IMR-90 (cell line): ENCODE measurements around the gene KRT7. TPM values are rescaled to one million over a fixed set of nuclear protein-coding genes. Genes with fewer than 3 reads are reported as not detected.

Experiments used
- ATAC-seq: fragments of 200-7000 bp; cut with Tn5 transposase; 2 replicates; pipeline ENCODE4 v1.9.1; 2020; ENCODE audit warnings: low read depth, mild to moderate bottlenecking, moderate library complexity
- BruUV-seq: library from RNA; stranded (reverse); fragments of 400-500 nt; replicated peaks from 2 replicates; lab custom pipeline; 2021; lab: Mats Ljungman, UMichigan
- CTCF ChIA-PET: fragments of 300-600 bp; formaldehyde crosslinking; extraction: SDS; loops from one replicate; lab custom pipeline; 2021; ENCODE audit warnings: antibody characterized with exemption; lab: Yijun Ruan, JAX
- POLR2A ChIA-PET: fragments of 300-600 bp; sonication (Branson Sonifier 250); formaldehyde crosslinking; loops from one replicate; lab custom pipeline; 2022; ENCODE audit warnings: antibody characterized with exemption; ENCODE audit not compliant: unreplicated experiment; lab: Charles Lee
- DNase-seq: peaks from one replicate; pipeline ENCODE4 v3.0.0; 2013
- H2AFZ ChIP-seq: replicated peaks from 2 replicates; pipeline ENCODE3; 2013; ENCODE audit warnings: low read length, mild to moderate bottlenecking; ENCODE audit not compliant: poor library complexity
- H2AK5ac ChIP-seq: 2 replicates; pipeline ENCODE4 v1.6.1; 2013; ENCODE audit warnings: low read depth, low read length, inconsistent platforms
- H2AK9ac ChIP-seq: replicated peaks from 2 replicates; pipeline ENCODE3; 2013; ENCODE audit warnings: mild to moderate bottlenecking, low read depth, low read length, moderate library complexity; ENCODE audit not compliant: poor library complexity
- H2BK120ac ChIP-seq: 2 replicates; pipeline ENCODE4 v1.6.1; 2013; ENCODE audit warnings: low read depth, low read length, inconsistent platforms
- H2BK15ac ChIP-seq: 3 replicates; pipeline ENCODE4 v1.6.1; 2013; ENCODE audit warnings: low read depth, low read length, inconsistent platforms
- H2BK20ac ChIP-seq: 2 replicates; pipeline ENCODE4 v1.6.1; 2013; ENCODE audit warnings: low read depth, mild to moderate bottlenecking, inconsistent platforms, low read length, moderate library complexity
- H2BK5ac ChIP-seq: 2 replicates; pipeline ENCODE4 v1.6.1; 2013; ENCODE audit warnings: mild to moderate bottlenecking, low read depth, low read length, inconsistent platforms; ENCODE audit not compliant: poor library complexity, severe bottlenecking
- H3K14ac ChIP-seq: replicated peaks from 2 replicates; pipeline ENCODE4 v1.6.1; 2013; ENCODE audit warnings: low read depth, low read length, inconsistent platforms
- H3K18ac ChIP-seq: 2 replicates; pipeline ENCODE4 v1.6.1; 2013; ENCODE audit warnings: low read depth, low read length, control low read depth
- H3K23ac ChIP-seq: 2 replicates; pipeline ENCODE4 v1.6.1; 2013; ENCODE audit warnings: low read depth, low read length, inconsistent platforms
- H3K27ac ChIP-seq: 2 replicates; pipeline ENCODE4 v1.5.1; 2013; ENCODE audit warnings: mild to moderate bottlenecking, control low read depth, low read length; ENCODE audit not compliant: insufficient read depth
- H3K27me3 ChIP-seq: 2 replicates; pipeline ENCODE4 v1.6.1; 2013; ENCODE audit warnings: low read length; ENCODE audit not compliant: control insufficient read depth, insufficient read depth
- H3K36me3 ChIP-seq: 2 replicates; pipeline ENCODE4 v1.6.1; 2013; ENCODE audit warnings: low read length, mixed read lengths; ENCODE audit not compliant: control insufficient read depth, insufficient read depth
- H3K4ac ChIP-seq: 2 replicates; pipeline ENCODE4 v1.6.1; 2013; ENCODE audit warnings: low read depth, low read length, inconsistent platforms
- H3K4me1 ChIP-seq: 2 replicates; pipeline ENCODE4 v1.6.1; 2013; ENCODE audit warnings: low read length, mixed read lengths; ENCODE audit not compliant: control insufficient read depth, insufficient read depth
- H3K4me2 ChIP-seq: 2 replicates; pipeline ENCODE4 v1.6.1; 2013; ENCODE audit warnings: low read depth, mild to moderate bottlenecking, control low read depth, low read length, moderate library complexity
- H3K4me3 ChIP-seq: 2 replicates; pipeline ENCODE4 v1.5.1; 2013; ENCODE audit warnings: low read depth, mild to moderate bottlenecking, control low read depth, low read length, moderate library complexity; ENCODE audit not compliant: insufficient read depth
- H3K56ac ChIP-seq: 2 replicates; pipeline ENCODE4 v1.6.1; 2013; ENCODE audit warnings: low read length, inconsistent platforms; ENCODE audit not compliant: insufficient read depth; ENCODE audit errors: extremely low read depth
- H3K79me1 ChIP-seq, 2 experiments: 2 replicates each; pipeline ENCODE4 v1.6.1; 2013; ENCODE audit warnings: low read length in 2 of 2, inconsistent platforms in 1 of 2, low read depth in 1 of 2
- H3K9ac ChIP-seq: 2 replicates; pipeline ENCODE4 v1.6.1; 2013; ENCODE audit warnings: low read depth, low read length, control low read depth
- H3K9me1 ChIP-seq: 2 replicates; pipeline ENCODE4 v1.6.1; 2013; ENCODE audit warnings: low read length, inconsistent platforms; ENCODE audit not compliant: insufficient read depth
- H3K9me3 ChIP-seq: 2 replicates; pipeline ENCODE4 v1.6.1; 2013; ENCODE audit warnings: low read length; ENCODE audit not compliant: control insufficient read depth, insufficient read depth
- H4K20me1 ChIP-seq: 2 replicates; pipeline ENCODE4 v1.6.1; 2013; ENCODE audit warnings: low read length, inconsistent platforms; ENCODE audit not compliant: insufficient read depth
- H4K5ac ChIP-seq: 2 replicates; pipeline ENCODE4 v1.6.1; 2013; ENCODE audit warnings: mild to moderate bottlenecking, low read depth, low read length, control low read depth
- H4K8ac ChIP-seq, 2 experiments: 2 replicates each; pipeline ENCODE4 v1.6.1; 2013; ENCODE audit warnings: low read depth in 2 of 2, low read length in 2 of 2, control low read depth in 1 of 2, inconsistent platforms in 1 of 2
- H4K91ac ChIP-seq: 2 replicates; pipeline ENCODE4 v1.6.1; 2013; ENCODE audit warnings: low read depth, low read length, inconsistent platforms; ENCODE audit not compliant: insufficient read depth
- BHLHE40 ChIP-seq: fragments of 150-350 bp; IDR thresholded peaks from 2 replicates; pipeline ENCODE4 v1.6.1; 2016; ENCODE audit warnings: mild to moderate bottlenecking, low read depth, low read length
- CEBPB ChIP-seq: IDR thresholded peaks from 2 replicates; pipeline ENCODE4 v1.6.1; 2012; ENCODE audit warnings: low read depth, low read length, improper control_type of control experiment
- CHD1 ChIP-seq: IDR thresholded peaks from 2 replicates; pipeline ENCODE4 v1.6.1; 2012; ENCODE audit warnings: low read depth, low read length, improper control_type of control experiment
- CTCF ChIP-seq: conservative IDR thresholded peaks from 2 replicates; pipeline ENCODE4 v1.5.1; 2012; ENCODE audit warnings: mild to moderate bottlenecking, low read depth, low read length, improper control_type of control experiment
- ELK1 ChIP-seq: fragments of 150-350 bp; IDR thresholded peaks from 2 replicates; pipeline ENCODE4 v1.6.1; 2016; ENCODE audit warnings: low read depth, mild to moderate bottlenecking, low read length, moderate library complexity, borderline replicate concordance
- MAFK ChIP-seq: IDR thresholded peaks from 2 replicates; pipeline ENCODE4 v1.6.1; 2012; ENCODE audit warnings: low read depth, low read length, improper control_type of control experiment
- MXI1 ChIP-seq: IDR thresholded peaks from 2 replicates; pipeline ENCODE4 v1.6.1; 2012; ENCODE audit warnings: low read depth, mild to moderate bottlenecking, low read length, moderate library complexity, borderline replicate concordance
- NFE2L2 ChIP-seq: fragments of 150-350 bp; IDR thresholded peaks from 2 replicates; pipeline ENCODE4 v1.6.1; 2016; ENCODE audit warnings: low read depth, mild to moderate bottlenecking, low read length
- POLR2A ChIP-seq: IDR thresholded peaks from 2 replicates; pipeline ENCODE4 v1.6.1; 2012; ENCODE audit warnings: mild to moderate bottlenecking, low read depth, low read length
- RAD21 ChIP-seq: IDR thresholded peaks from 2 replicates; pipeline ENCODE4 v1.6.1; 2012; ENCODE audit warnings: low read length, improper control_type of control experiment
- RFX5 ChIP-seq: IDR thresholded peaks from 2 replicates; pipeline ENCODE4 v1.8.0; 2012; ENCODE audit warnings: low read depth, mild to moderate bottlenecking, low read length, moderate library complexity
- SMC3 ChIP-seq: fragments of 150-350 bp; IDR thresholded peaks from 2 replicates; pipeline ENCODE4 v1.6.1; 2016; ENCODE audit warnings: low read depth, mild to moderate bottlenecking, antibody characterized with exemption, low read length, moderate library complexity
- USF2 ChIP-seq: fragments of 150-350 bp; IDR thresholded peaks from 2 replicates; pipeline ENCODE4 v1.6.1; 2017; ENCODE audit warnings: mild to moderate bottlenecking, antibody characterized with exemption, low read length, low read depth
- WGBS, 2 experiments: methylation state at CpG; one replicate each; pipeline versions ENCODE4 v1.1.5 to v1.1.7; 2013; ENCODE audit warnings: missing lambda C conversion rate in 2 of 2; ENCODE audit not compliant: insufficient read length in 1 of 2; ENCODE audit errors: extremely low coverage in 2 of 2; 5-methylcytosine and 5-hydroxymethylcytosine counted together
- dilution Hi-C: fragments of 300-500 bp; cut with HindIII; formaldehyde crosslinking; loops from one replicate; pipeline ENCODE4 v1.14.3; 2018; ENCODE audit warnings: low sequenced_read_pairs; ENCODE audit not compliant: unreplicated experiment
- in situ Hi-C: fragments of 300-500 bp; cut with MboI; formaldehyde crosslinking; loops from 3 replicates; pipeline ENCODE4 v1.14.3; 2019; ENCODE audit warnings: low sequenced_read_pairs, inconsistent platforms, mixed read lengths
- intact Hi-C: fragments of 100-400 bp; cut with micrococcal nuclease; formaldehyde crosslinking; loops from 2 replicates; pipeline ENCODE4 v1.10.0; 2022
- polyA plus RNA-seq, 3 experiments: library from polyadenylated mRNA; depleted of rRNA; stranded (reverse); fragments of >200 nt; gene quantifications; 2 replicates each; pipeline ENCODE4 v1.2.3, GENCODE V29; 2012; ENCODE audit warnings: low replicate concordance in 1 of 3
- total RNA-seq: library from RNA; depleted of rRNA; stranded (reverse); fragments of >200 nt; gene quantifications from 2 replicates; pipeline ENCODE4 v1.2.3, GENCODE V29; 2012

KRT7 gene
- total and polyA plus RNA-seq, 2 of the 4 experiments (the other 2 are of a cell fraction): 0.54 to 1.7 TPM

- no peak for TF ChIP-seq CTCF
- no peak for TF ChIP-seq POLR2A
- no peak for TF ChIP-seq RAD21
- TF ChIP-seq MAFK: no peak
Observed at GRCh38 chr12:52261208-52261484, 28.1 kb downstream of the KRT7 start (continued).

GRCh38 chr12:52262286-52262685, 29.2 kb downstream of the KRT7 start:
- in situ Hi-C loops: no loop called here
- H2BK5ac ChIP-seq: no peak overlapping the region
- no peak overlapping the region for H3K23ac ChIP-seq
- TF ChIP-seq NFE2L2 (no peak), POLR2A (no peak), RFX5 (no peak), CHD1 (no peak), MAFK (no peak), USF2 (no peak), BHLHE40 (no peak), SMC3 (no peak), ELK1 (no peak), RAD21 (no peak), CEBPB (no peak), MXI1 (no peak)
- intact Hi-C loops: no loop called here
- H3K14ac ChIP-seq: no peak overlapping the region
- H3K27me3 ChIP-seq: peaks cover 18% of the 10 kb centered on the region
- H4K8ac ChIP-seq: no peak overlapping the region
- H3K9me1 ChIP-seq: peaks cover 10% of the 10 kb centered on the region
- H2AK9ac ChIP-seq: no peak overlapping the region
- H3K4me1 ChIP-seq: peaks cover 14% of the 10 kb centered on the region
- no peak overlapping the region for H2AK5ac ChIP-seq
- H2BK120ac ChIP-seq: no peak overlapping the region
- no peak overlapping the region for H4K91ac ChIP-seq
- H3K4ac ChIP-seq: no peak overlapping the region
- BruUV-seq: no TSS peak
- H3K9me3 ChIP-seq: 0 out of 2 replicates have a peak, but pooled peaks cover 2% of the 10 kb centered on the region
- dilution Hi-C loops: no loop called here
- H3K4me3 ChIP-seq: no peak overlapping the region
- H2BK20ac ChIP-seq: 0 out of 2 replicates have a peak overlapping the region, but pooled peaks have one; percentile 10
- H3K79me1 ChIP-seq: no peaks in the 10 kb centered on the region
- H2AFZ ChIP-seq: no peak overlapping the region
- H3K4me2 ChIP-seq: no peak overlapping the region
- no peaks in the 10 kb centered on the region for H4K20me1 ChIP-seq
- POLR2A ChIA-PET: no interaction called here
- WGBS, 2 experiments: no CpG with 5 or more reads among the region's 3 CpGs
- no peak overlapping the region for H2BK15ac ChIP-seq
- H3K27ac ChIP-seq: no peak overlapping the region
- no peak for DNase-seq
- no peak overlapping the region for H4K5ac ChIP-seq
- no peak overlapping the region for H3K18ac ChIP-seq
- CTCF ChIA-PET: no interaction called here
- H3K36me3 ChIP-seq: no peaks in the 10 kb centered on the region
- H3K56ac ChIP-seq: no peak overlapping the region
- no peak for ATAC-seq
- H3K9ac ChIP-seq: no peak overlapping the region
